GM12874 (cell line): ENCODE measurements around the gene TBX20.

Experiments used
- TF ChIP-seq, protein P1 (sequence below): IDR thresholded peaks from 2 replicates; pipeline ENCODE4 v1.5.1; 2011; ENCODE audit warnings: low read depth, mild to moderate bottlenecking, control low read depth, low read length, moderate library complexity; ENCODE audit not compliant: insufficient read depth

TBX20 gene

DNA sequence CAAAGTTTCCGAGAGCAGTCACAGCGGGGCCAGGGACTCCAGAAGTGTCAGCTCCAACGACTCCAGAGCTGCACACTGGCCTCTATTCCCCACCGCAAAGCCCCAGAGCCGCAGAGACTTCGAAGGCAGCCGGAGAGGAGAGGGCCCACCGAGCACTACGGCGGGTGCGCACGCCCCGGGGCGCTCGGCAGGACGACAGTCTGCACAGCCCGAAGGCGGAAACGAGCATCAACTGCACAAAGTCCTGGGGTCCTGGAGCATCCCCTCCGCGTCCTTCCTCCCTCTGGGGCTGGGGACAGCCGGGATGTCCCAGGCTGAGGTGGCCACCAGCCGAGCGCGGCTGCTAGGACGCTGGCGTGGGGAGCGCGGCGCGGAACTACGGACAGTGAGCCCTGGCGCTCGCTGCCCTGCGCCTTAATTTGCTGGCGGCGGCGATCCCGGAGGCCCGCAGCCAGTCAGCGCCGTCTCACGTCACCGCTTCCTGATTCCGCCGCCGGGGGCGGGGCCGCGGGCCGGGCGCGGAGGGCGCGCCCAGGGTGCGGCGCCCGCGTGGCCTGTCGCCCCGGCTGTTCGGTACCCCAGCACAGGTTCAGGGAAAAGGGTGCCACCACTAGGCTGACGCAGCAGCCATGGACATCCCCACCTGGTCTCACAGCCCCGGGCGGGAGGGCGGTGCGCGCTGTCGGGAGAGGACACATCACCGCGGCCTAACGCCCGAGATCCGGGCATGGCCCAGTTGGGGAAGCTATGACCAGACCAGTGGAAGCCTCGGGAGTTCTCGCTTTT is at the start of gene TBX20:
Gene TBX20 (minus strand): TSS at position 391 of the 786 bp plus-strand sequence. CDS start 480 bp downstream, outside the sequence.
- TF ChIP-seq, protein P1, sequence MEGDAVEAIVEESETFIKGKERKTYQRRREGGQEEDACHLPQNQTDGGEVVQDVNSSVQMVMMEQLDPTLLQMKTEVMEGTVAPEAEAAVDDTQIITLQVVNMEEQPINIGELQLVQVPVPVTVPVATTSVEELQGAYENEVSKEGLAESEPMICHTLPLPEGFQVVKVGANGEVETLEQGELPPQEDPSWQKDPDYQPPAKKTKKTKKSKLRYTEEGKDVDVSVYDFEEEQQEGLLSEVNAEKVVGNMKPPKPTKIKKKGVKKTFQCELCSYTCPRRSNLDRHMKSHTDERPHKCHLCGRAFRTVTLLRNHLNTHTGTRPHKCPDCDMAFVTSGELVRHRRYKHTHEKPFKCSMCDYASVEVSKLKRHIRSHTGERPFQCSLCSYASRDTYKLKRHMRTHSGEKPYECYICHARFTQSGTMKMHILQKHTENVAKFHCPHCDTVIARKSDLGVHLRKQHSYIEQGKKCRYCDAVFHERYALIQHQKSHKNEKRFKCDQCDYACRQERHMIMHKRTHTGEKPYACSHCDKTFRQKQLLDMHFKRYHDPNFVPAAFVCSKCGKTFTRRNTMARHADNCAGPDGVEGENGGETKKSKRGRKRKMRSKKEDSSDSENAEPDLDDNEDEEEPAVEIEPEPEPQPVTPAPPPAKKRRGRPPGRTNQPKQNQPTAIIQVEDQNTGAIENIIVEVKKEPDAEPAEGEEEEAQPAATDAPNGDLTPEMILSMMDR, result no peak

DNA sequence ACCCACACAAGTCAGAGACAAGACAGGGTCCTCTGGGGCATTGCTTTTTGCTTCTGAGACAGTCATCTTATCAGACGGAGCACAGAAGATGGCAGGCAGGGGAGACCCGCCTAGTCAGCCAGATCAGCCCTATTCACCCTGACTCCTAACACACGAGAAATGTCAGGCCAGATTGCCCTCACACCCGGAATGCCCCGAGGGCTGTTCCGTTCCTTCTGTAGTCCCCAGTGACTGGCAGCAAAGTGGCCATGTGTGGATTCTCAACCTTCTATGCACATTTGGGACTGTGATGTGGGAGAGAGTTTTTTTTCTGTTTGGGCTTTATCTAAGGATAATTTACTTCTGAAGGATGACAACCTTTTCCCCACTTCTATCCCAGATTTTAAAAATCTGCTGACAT is 35.5 kb upstream of the TBX20 start:
- TF ChIP-seq, protein P1, result no peak

- TF ChIP-seq, protein P1, result no peak
Observed at GRCh38 chr7:35286986-35287385, 33.1 kb upstream of the TBX20 start.

- TF ChIP-seq, protein P1, result no peak
Observed at GRCh38 chr7:35286422-35286821, 32.5 kb upstream of the TBX20 start.

DNA sequence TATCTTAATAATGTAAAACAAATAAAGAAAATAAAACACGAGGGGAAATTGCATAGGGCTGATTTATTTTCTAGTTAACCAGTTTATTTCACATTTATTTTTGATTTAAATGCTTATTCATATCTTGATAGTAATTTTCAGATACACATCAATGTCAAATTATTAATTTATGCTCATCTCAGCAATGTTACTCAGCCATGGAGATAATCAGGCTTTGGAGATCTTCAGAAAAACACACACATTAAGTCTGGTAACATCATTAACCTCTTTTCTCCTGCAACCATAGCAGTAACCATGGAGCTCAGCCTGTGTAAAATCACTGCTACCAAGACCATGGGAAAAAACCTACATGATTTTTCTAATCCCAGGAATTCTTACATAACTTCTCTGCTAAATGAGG is 31.9 kb upstream of the TBX20 start:
- TF ChIP-seq, protein P1, result no peak

DNA sequence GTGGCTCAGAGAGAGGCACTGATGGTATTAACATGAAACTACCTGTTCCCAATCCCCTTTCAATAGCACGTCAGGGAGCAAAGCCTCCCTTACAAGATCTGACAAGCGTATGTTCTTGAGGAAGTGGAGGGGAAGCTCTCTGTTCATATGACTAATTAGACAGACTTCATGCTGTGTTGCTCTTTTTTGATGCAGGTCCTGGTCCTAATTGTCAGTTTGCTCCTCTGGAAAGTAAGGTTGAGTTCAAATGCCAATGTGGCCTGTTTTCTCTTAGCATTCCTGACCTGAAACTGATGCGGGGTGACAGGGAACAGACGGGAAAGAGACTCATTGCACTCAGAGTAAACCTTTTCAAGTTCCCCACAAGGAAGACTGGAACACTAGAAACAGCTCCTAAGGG is 27.0 kb upstream of the TBX20 start:
- TF ChIP-seq, protein P1, result no peak

DNA sequence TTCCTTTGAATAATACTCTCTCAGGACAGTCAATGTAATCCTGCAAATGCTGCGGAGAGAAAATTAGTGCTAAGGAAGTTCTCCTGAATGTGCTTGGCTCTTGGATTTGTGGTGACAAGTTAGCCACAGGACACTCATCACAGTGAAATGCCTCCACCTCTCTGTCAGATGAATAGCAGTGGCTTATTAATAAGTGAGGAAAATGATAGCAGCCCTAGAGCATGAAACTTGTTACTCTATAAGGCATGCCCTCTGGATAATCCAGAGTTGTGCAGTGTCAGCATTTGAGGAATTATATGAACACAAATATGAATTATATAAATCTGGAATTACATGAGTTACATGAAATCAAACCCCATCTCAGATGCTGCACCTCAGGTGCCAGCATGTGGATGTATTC is 23.5 kb upstream of the TBX20 start:
- TF ChIP-seq, protein P1, result no peak

GRCh38 chr7:35272246-35272645 is 18.3 kb upstream of the TBX20 start:
- TF ChIP-seq, protein P1, result no peak
